Measurements from ENCODE around the gene GALE.
"Not testable (repeated sequence)": the region's sequence is repeated elsewhere in the genome, so short reads cannot be mapped to it uniquely, and the experiment has no call there.

GALE gene

DNA sequence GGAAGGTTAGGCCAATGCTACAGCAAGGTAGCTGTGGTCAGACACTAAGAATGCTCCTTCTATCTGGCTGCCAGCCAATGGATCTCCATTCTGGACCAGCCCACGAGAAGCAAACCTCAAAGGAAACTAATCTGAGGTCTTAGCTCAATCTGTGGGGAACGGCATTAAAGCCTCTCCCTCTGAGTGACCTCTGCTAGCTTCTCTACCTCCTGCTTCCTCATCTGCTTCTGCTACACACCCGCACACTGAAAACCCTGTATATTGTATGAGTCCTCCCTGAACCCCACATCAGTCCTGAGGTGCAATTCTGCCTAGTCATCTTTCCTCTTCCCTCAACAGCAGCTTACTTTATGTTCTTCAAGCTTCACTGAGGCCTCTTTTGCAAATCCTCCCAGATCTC is 6.9 kb upstream of the GALE start:
- no peak for DNase-seq

DNA sequence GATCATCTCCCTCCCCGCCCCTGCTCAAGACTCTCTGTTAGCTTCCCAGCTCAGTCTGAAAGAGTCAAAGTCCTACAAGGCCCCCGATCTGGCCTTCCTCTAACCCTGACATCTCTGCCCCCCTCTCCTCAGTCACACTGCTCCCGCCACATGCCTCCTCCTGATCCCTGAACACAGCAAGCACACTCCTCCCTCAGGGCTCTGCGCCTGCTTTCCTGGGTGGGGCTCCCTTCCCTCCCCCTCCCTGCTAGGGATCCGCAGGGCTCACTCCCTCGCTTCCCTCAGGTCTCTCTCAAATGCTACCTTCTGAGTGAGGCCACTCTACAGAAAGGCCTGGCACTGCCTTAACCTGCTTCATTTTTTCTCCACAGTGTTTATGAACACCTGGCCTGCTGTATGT is 5.7 kb upstream of the GALE start:
- no peak for DNase-seq

DNA sequence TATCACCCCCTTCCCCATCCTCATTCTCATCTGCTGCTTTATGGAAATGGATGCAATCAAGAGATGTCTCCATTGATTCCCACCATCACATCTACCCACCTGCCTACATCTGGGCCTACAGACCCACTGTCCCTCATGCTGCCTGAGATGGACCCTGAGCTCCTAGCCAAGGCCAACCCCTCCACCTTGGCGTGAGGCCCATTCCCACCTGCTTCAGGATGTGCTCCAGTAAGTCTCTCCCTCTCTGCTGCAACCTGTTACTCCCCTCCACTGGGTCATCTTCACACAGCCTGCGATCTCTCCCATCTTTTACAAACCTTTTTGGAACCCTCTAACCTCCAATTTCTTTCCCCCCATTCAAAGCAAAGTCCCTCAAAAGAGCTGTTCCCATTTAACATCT is 4.5 kb upstream of the GALE start:
- DNase-seq: no peak

DNA sequence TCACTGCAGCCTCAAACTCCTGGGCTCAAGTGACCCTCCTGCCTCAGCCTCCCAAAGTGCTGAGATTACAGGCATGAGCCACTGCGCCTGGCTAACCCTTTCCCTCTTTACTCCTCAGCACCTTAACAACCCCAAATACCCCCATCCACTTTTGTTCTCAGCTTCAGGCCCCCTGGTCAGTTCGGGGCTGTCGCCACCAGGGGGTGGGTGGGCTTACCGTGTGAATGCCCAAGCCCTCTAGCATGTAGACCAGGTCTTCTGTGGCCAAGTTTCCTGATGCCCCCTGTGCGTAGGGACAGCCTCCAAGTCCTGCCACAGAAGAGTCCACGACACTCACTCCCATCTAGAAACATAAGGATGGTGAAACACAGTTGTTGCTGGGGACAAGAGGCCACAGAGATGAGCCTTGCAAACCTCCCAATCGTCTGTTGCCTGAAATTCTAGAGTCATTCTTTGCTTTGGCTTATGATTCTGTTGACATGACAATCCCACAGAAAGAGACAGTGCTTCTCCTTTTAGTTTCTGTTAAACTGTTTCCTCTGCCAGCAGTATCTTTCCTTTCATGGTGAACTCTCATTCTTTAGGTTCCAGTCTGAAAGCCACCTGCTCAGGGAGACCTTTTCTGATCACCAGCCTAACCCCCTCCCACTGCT is 3.8 kb upstream of the GALE start:
- no peak for DNase-seq

- DNase-seq: no peak
Observed at GRCh38 chr1:23803674-23804073, 3.1 kb upstream of the GALE start.

GRCh38 chr1:23802809-23803342 is 2.3 kb upstream of the GALE start:
- DNase-seq: not testable (repeated sequence)

DNA sequence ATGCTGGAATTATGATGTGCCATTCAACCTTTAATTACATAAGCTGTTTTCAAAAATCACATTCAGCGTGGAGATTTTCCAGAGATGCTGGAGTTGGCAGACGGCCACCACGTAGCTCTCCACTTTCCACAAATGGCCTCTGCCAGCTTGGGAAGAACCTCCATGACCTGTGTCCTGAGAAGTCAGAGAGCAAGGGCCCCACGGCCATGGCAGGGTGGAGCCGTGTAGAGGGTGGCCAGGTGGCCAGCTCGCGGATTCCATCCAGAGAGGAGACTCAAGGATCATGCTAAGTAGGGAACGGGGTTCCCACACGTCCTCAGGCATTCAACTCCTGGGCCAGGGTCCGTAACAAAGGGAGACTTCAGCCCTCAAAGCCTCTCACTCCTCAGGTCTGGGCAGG is 1.3 kb upstream of the GALE start:
- DNase-seq: no peak

DNA sequence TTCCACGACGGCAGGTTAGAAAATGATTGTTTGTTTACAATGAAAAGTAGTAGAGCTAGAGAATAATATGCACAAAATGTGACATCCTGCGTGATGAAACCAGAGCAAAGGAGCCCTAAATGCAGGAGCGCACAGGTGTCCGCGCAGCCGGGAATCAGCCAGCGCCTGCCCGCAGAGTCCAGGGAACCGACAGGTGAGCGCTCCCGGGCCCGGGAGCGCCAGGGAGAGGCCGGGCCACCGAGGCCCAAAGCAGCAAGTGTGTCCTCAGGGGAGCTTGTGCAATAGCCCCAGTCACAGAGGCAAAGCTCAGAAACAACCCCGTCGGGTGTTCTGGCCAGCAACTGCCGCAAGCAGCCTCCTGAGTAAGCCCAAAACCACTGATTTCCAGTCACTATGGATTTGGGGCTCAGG is 789 bp upstream of the GALE start:
- no peak for DNase-seq

- DNase-seq: no peak
Observed at GRCh38 chr1:23799570-23800399, 769 bp downstream of the GALE start.

DNA sequence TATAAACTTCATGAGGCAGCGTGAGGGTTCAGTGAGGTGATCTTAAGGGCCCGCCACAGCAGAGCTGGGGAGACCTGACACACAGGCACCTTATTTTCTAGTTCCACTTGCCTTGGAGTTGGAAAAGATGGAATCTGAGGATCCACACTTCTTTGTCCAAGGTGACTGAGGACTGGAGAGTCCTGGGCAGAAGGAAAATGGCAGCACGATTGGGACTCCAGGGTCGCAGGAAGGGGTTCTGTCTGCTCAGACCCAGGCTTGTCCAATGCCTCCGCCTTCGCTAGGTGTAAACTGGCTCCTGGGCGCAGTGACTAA is 1.3 kb downstream of the GALE start:
- DNase-seq: no peak

DNA sequence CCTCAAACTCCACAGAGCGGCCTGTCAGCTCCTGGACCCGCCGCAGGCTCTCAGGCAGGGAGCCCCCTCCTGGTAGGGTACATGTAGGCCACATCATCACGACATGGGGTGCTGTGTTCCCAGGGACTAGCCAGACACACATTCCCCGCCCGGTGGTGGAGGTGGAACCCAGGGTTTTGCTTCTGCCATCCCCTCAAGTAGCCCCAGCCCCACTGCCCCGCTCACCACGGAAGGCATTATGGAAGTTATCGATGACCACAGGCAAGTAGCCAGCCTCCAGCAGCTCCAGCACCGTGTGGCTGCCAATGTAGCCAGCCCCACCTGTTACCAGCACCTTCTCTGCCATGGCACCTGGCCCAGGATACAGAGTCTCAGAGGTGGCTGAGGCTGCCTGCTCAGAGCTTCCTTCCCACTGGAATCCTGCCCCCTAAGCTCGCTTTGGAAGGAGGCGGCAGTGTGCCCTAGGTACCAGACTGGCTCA is 1.9 kb downstream of the GALE start:
- no peak for DNase-seq

GRCh38 chr1:23797478-23798448 is 2.8 kb downstream of the GALE start:
- no peak for DNase-seq

DNA sequence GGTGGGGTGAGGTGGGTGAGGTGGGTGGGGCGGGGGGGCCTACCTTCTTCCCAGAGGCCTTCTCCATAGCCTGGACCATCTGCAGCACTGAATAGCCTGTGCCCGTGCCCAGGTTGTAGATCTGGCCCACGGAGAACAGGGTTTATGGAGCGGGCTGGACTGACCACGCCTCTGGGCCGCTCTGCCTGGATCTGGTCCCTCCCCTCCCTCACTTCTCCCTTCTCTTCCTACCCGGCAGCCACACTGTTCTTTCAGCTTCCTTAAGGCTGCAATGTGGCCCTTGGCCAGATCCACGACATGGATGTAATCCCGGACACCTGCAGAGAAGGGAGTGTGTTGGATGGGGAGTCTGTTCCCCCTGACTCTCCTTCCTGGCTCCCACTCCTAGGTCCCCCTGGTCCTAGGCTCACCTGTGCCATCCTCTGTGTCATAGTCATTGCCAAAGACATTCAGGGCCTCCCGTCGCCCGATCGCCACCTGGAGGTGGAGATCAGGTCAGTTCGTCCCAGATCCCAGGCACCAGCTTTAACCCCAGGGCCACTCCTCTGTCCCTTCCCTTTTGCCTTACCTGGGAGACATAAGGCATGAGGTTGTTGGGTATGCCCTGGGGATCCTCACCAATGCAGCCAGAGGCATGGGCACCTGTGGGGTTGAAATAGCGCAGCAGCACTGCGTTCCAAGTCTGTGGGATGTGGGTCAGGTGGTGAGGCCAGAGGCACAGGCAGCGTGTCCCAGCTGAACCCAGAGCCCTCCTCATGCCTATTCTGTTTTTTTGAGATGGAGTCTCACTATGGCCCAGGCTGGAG is 3.9 kb downstream of the GALE start:
- DNase-seq: no peak

- DNase-seq: no peak
Observed at GRCh38 chr1:23795676-23796465, 4.7 kb downstream of the GALE start.

GRCh38 chr1:23794732-23795182 is 5.8 kb downstream of the GALE start:
- not testable (repeated sequence) for DNase-seq

DNA sequence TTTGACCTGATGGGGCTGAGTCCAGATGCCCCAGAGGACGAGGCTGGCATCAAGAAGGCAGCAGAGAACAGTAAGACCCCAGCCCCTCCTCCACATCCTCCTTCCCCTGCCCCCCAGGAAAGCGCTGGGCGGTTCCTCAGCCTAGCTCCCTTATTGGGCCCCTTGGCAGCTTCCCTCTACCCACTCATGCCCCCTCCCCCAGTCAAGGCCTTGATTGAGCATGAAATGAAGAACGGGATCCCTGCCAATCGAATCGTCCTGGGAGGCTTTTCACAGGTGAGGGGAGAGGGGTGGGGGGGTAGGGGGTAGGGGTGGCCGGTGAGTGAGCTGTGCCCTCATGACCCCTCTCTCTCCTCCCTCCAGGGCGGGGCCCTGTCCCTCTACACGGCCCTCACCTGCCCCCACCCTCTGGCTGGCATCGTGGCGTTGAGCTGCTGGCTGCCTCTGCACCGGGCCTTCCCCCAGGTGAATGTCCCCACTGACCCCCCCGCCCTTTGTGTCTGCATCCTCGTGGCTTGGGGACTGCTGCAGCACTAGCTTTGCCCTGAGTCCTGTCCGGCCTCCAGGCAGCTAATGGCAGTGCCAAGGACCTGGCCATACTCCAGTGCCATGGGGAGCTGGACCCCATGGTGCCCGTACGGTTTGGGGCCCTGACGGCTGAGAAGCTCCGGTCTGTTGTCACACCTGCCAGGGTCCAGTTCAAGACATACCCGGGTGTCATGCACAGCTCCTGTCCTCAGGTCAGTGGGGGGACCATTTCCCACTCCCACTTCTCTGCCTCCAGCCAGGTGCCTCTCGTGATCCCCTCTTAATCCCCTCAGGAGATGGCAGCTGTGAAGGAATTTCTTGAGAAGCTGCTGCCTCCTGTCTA is 6.5 kb downstream of the GALE start:
- no peak for DNase-seq

- DNase-seq: no peak
Observed at GRCh38 chr1:23793018-23793781, 7.4 kb downstream of the GALE start.

GRCh38 chr1:23792151-23792945 is 8.2 kb downstream of the GALE start:
- no peak for DNase-seq

Measured in NCI-H1417 treated with DMSO at 0.1 percent for 48 hours (cell line).